ENCODE measurements around the gene PRKAA2. TPM values are rescaled to one million over a fixed set of nuclear protein-coding genes. Genes with fewer than 3 reads are reported as not detected.

Gene PRKAA2
- total RNA-seq, 1 donor, result under 0.01 TPM

GRCh38 chr1:56654126-56654923, 9.2 kb downstream of the PRKAA2 start:
- no peak for DNase-seq (ENCODE audit: low read depth in 2 of 3, low spot score in 2 of 3)

- no peak for DNase-seq (ENCODE audit: low read depth in 2 of 3, low spot score in 2 of 3)
Observed at GRCh38 chr1:56655991-56656613, 11.0 kb downstream of the PRKAA2 start.

- no peak for DNase-seq (ENCODE audit: low read depth in 2 of 3, low spot score in 2 of 3)
Observed at GRCh38 chr1:56658254-56658653, 13.1 kb downstream of the PRKAA2 start.

- no peak for DNase-seq (ENCODE audit: low read depth in 2 of 3, low spot score in 2 of 3)
Observed at GRCh38 chr1:56660293-56660692, 15.2 kb downstream of the PRKAA2 start.

- no peak for DNase-seq (ENCODE audit: low read depth in 2 of 3, low spot score in 2 of 3)
Observed at GRCh38 chr1:56663846-56664245, 18.7 kb downstream of the PRKAA2 start.

GRCh38 chr1:56665384-56665783, 20.3 kb downstream of the PRKAA2 start:
- no peak for DNase-seq (ENCODE audit: low read depth in 2 of 3, low spot score in 2 of 3)

- no peak for DNase-seq (ENCODE audit: low read depth in 2 of 3, low spot score in 2 of 3)
Observed at GRCh38 chr1:56666112-56666608, 21.0 kb downstream of the PRKAA2 start.

- DNase-seq (ENCODE audit: low read depth in 2 of 3, low spot score in 2 of 3), result no peak
Observed at GRCh38 chr1:56670350-56670749, 25.2 kb downstream of the PRKAA2 start.

- no peak for DNase-seq (ENCODE audit: low read depth in 2 of 3, low spot score in 2 of 3)
Observed at GRCh38 chr1:56671085-56671484, 26.0 kb downstream of the PRKAA2 start.

GRCh38 chr1:56671542-56671941, 26.4 kb downstream of the PRKAA2 start:
- no peak for DNase-seq (ENCODE audit: low read depth in 2 of 3, low spot score in 2 of 3)

- no peak for DNase-seq (ENCODE audit: low read depth in 2 of 3, low spot score in 2 of 3)
Observed at GRCh38 chr1:56672579-56672978, 27.5 kb downstream of the PRKAA2 start.

GRCh38 chr1:56675763-56676162, 30.6 kb downstream of the PRKAA2 start:
- DNase-seq (ENCODE audit: low read depth in 2 of 3, low spot score in 2 of 3), result no peak

- no peak for DNase-seq (ENCODE audit: low read depth in 2 of 3, low spot score in 2 of 3)
Observed at GRCh38 chr1:56676571-56677035, 31.5 kb downstream of the PRKAA2 start.

GRCh38 chr1:56683569-56683968, 38.5 kb downstream of the PRKAA2 start:
- DNase-seq (ENCODE audit: low read depth in 2 of 3, low spot score in 2 of 3), result no peak

GRCh38 chr1:56686169-56686568, 41.1 kb downstream of the PRKAA2 start:
- no peak for DNase-seq (ENCODE audit: low read depth in 2 of 3, low spot score in 2 of 3)

- DNase-seq (ENCODE audit: low read depth in 2 of 3, low spot score in 2 of 3), result no peak
Observed at GRCh38 chr1:56688522-56689026, 43.5 kb downstream of the PRKAA2 start.

- no peak for DNase-seq (ENCODE audit: low read depth in 2 of 3, low spot score in 2 of 3)
Observed at GRCh38 chr1:56696663-56697062, 51.5 kb downstream of the PRKAA2 start.

GRCh38 chr1:56703747-56704146, 58.6 kb downstream of the PRKAA2 start:
- no peak for DNase-seq (ENCODE audit: low read depth in 2 of 3, low spot score in 2 of 3)

- no peak for DNase-seq (ENCODE audit: low read depth in 2 of 3, low spot score in 2 of 3)
Observed at GRCh38 chr1:56707379-56707778, 62.3 kb downstream of the PRKAA2 start.

- peak in 2 of 3 donors; percentile 37 to 72 for DNase-seq (ENCODE audit: low read depth in 2 of 3, low spot score in 2 of 3)
Observed at GRCh38 chr1:56709269-56709880, 64.3 kb downstream of the PRKAA2 start.

GRCh38 chr1:56709995-56710394, 64.9 kb downstream of the PRKAA2 start:
- no peak for DNase-seq (ENCODE audit: low read depth in 2 of 3, low spot score in 2 of 3)

All from hematopoietic multipotent progenitor cell (in vitro differentiated cells).